ENCODE results near the gene CMSS1. TPM values are rescaled to one million over a fixed set of nuclear protein-coding genes. Genes with fewer than 3 reads are reported as not detected.

The CMSS1 gene
- total RNA-seq, 1 donor from 2014 or later = 17.3 TPM

DNA sequence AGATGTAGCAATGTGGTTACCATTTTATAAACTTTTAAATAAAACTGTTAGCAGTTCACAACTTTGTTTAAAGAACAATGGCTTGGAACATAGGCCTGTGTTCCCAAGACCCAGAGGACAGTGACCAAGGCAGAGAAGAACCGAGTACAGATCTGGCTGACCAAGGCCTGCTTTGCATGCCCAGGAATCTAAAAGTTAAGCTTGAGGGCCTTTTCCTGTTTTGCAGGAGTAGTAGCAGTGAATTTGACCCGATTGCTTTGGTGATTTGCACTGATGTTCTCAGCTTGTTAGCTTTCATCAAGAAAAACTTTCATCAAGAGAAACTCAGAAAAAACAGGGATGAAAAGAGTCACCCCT, 286.8 kb downstream of the CMSS1 start:
- TF ChIP-seq, protein P1, sequence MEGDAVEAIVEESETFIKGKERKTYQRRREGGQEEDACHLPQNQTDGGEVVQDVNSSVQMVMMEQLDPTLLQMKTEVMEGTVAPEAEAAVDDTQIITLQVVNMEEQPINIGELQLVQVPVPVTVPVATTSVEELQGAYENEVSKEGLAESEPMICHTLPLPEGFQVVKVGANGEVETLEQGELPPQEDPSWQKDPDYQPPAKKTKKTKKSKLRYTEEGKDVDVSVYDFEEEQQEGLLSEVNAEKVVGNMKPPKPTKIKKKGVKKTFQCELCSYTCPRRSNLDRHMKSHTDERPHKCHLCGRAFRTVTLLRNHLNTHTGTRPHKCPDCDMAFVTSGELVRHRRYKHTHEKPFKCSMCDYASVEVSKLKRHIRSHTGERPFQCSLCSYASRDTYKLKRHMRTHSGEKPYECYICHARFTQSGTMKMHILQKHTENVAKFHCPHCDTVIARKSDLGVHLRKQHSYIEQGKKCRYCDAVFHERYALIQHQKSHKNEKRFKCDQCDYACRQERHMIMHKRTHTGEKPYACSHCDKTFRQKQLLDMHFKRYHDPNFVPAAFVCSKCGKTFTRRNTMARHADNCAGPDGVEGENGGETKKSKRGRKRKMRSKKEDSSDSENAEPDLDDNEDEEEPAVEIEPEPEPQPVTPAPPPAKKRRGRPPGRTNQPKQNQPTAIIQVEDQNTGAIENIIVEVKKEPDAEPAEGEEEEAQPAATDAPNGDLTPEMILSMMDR (IDR thresholded peaks at IDR 0.05) = no peak
- no peaks in the 10 kb centered on the region for H3K36me3 ChIP-seq
- H3K9me3 ChIP-seq = no peaks in the 10 kb centered on the region
- intact Hi-C loops (cut with DNase I) = no loop called here
- no peaks in the 10 kb centered on the region for H3K27me3 ChIP-seq (ENCODE audit: low read depth)
- DNase-seq (no peak), ATAC-seq (no peak)
- peaks cover 41% of the 10 kb centered on the region for H3K4me1 ChIP-seq
- no peak overlapping the region for H3K4me3 ChIP-seq
- no peak overlapping the region for H3K27ac ChIP-seq

DNA sequence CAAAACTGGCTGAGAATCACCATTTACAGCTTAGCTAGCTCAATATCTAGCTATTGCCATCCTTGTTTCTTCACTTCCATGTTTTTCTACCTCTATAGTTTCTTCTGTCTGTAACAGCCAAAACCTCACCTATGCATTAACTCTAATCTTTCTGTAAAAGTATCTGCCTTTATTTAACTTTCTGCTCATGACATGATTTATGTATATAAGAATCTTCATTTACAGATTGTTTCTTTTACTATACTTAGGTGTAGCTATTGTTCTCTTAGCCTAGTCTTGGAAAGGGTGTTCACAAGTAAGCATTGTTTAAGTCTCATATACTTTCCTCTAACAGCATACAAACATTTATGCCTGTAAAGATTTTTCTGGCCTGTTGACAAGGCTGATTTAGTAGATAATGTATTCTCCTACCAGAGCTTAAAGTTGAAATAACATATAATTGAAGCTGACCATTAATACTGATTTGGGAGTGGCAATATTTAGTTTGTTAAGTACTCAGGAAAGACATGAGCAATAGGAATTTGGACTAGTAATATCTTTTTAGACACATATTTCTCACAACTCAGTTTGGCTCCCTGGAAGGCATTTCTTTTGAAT, 287.3 kb downstream of the CMSS1 start:
- Histone ChIP-seq H3K27ac (no peak overlapping the region), H3K36me3 (no peaks in the 10 kb centered on the region), H3K27me3 (ENCODE audit: low read depth) (no peaks in the 10 kb centered on the region), H3K4me1 (peaks cover 40% of the 10 kb centered on the region), H3K9me3 (no peaks in the 10 kb centered on the region), H3K4me3 (no peak overlapping the region)
- TF ChIP-seq, protein P1 (IDR thresholded peaks at IDR 0.05) = no peak
- intact Hi-C loops (cut with DNase I) = no loop called here
- ATAC-seq (no peak), DNase-seq (no peak)

DNA sequence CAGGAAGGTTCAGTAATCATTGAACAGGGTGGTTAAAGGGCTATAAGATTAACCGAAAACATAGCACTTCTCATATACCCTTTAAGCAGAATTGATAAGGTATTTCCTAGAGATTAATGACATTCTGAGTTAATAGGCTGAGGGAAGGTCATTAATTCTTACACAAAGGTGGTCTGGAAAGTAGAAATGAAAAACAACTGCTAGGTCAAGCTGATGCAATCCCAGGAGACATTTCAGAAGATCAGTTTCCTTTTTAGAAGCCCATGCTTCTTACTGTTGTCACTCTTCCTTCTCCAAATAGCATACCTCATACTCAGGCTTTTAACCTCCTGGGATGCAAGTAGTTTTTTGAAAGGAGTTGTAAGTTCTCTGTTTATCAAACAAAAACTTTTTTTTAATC, 287.8 kb downstream of the CMSS1 start:
- H3K4me3 ChIP-seq = no peak overlapping the region
- no peaks in the 10 kb centered on the region for H3K9me3 ChIP-seq
- peaks cover 40% of the 10 kb centered on the region for H3K4me1 ChIP-seq
- no peaks in the 10 kb centered on the region for H3K27me3 ChIP-seq (ENCODE audit: low read depth)
- DNase-seq = no peak
- no peak overlapping the region for H3K27ac ChIP-seq
- TF ChIP-seq, protein P1 (IDR thresholded peaks at IDR 0.05) = no peak
- ATAC-seq = no peak
- intact Hi-C loops (cut with DNase I) = no loop called here
- H3K36me3 ChIP-seq = no peaks in the 10 kb centered on the region

DNA sequence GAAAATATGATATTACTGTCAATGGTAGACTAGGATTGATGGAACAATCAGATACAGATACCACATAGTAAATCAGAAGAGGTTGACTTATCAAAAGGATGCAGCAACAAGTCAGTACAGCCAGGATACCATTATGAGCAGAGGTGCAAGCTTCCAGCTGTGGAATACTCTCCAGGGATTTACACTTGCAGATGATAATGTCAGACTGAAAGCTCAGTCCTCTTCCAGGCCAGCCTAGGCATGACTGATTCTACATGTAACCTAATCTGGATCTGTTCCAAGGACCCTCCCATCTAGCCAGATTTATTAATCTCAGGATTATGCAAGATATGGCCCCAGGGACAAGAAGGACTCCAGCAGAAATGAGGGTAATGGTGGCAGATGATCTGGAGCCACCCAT, 288.4 kb downstream of the CMSS1 start:
- Histone ChIP-seq H3K27ac (no peak overlapping the region), H3K36me3 (no peaks in the 10 kb centered on the region), H3K27me3 (ENCODE audit: low read depth) (no peaks in the 10 kb centered on the region), H3K4me3 (no peak overlapping the region), H3K9me3 (no peaks in the 10 kb centered on the region), H3K4me1 (peaks cover 40% of the 10 kb centered on the region)
- intact Hi-C loops (cut with DNase I) = no loop called here
- no peak for ATAC-seq
- DNase-seq = no peak
- TF ChIP-seq, protein P1 (IDR thresholded peaks at IDR 0.05) = no peak

DNA sequence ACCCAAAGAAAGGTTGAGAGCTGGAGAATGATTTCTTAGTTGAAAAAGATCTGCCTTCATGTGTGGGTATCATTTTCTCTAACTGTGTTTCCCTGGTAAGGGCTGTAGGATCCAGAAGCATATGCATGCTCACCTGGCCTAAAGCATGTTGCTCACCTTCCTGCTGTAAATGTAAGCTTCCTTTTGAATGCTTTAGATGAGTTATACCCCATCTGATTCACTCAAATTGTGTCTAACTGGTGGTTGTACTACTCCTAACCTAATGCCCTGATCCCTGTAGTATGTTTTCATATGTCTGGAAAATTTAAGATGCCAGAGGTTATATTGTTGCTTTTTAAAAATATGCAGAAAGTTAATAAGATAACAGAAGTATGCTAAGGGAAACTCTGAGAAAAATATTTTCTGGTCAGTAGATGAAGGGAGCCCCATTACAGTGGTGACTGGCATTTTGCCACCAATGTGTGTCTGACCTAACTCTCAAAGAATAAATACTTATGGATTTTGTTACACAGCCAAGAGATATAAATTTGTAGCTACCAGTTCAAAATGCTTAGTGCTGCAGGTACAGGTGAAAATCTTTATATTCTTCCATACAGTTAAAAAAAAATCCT, 289.0 kb downstream of the CMSS1 start:
- Histone ChIP-seq H3K4me1 (peaks cover 40% of the 10 kb centered on the region), H3K9me3 (no peaks in the 10 kb centered on the region), H3K27me3 (ENCODE audit: low read depth) (no peaks in the 10 kb centered on the region), H3K27ac (no peak overlapping the region), H3K4me3 (no peak overlapping the region), H3K36me3 (no peaks in the 10 kb centered on the region)
- no peak for ATAC-seq
- no peak for DNase-seq
- TF ChIP-seq, protein P1 (IDR thresholded peaks at IDR 0.05) = no peak
- intact Hi-C loops (cut with DNase I) = no loop called here

Data from lower lobe of right lung (tissue), 2 donors.